GM21360 (cell line): ENCODE data around the gene MANBA.

ENCODE experiments used
- ATAC-seq: cut with Tn5 transposase; IDR thresholded peaks from one replicate; pipeline ENCODE4 v1.9.1; 2021; ENCODE audit warnings: mild to moderate bottlenecking, moderate library complexity; ENCODE audit not compliant: unreplicated experiment

The MANBA gene

GRCh38 chr4:102760645-102761295 lies at the start of gene MANBA:
TSS of gene MANBA (minus strand) at chr4:102760968. CDS start at chr4:102760894, 74 bp downstream.
- peak; percentile 86 for ATAC-seq

- ATAC-seq: no peak
Measured at GRCh38 chr4:102809691-102810090, 48.9 kb upstream of the MANBA start.

GRCh38 chr4:102809190-102809589 lies 48.4 kb upstream of the MANBA start:
- no peak for ATAC-seq

- no peak for ATAC-seq
Measured at GRCh38 chr4:102808009-102808408, 47.2 kb upstream of the MANBA start.

- ATAC-seq: no peak
Measured at GRCh38 chr4:102807345-102807744, 46.6 kb upstream of the MANBA start.

- no peak for ATAC-seq
Measured at GRCh38 chr4:102799816-102800215, 39.0 kb upstream of the MANBA start.

GRCh38 chr4:102794999-102795398 lies 34.2 kb upstream of the MANBA start:
- ATAC-seq: no peak

GRCh38 chr4:102792361-102792936 lies 31.7 kb upstream of the MANBA start:
- no peak for ATAC-seq

- ATAC-seq: no peak
Measured at GRCh38 chr4:102791318-102791835, 30.6 kb upstream of the MANBA start.

- ATAC-seq: no peak
Measured at GRCh38 chr4:102789317-102789717, 28.5 kb upstream of the MANBA start.

GRCh38 chr4:102787944-102788343 lies 27.2 kb upstream of the MANBA start:
- ATAC-seq: no peak

- no peak for ATAC-seq
Measured at GRCh38 chr4:102787096-102787881, 26.5 kb upstream of the MANBA start.

GRCh38 chr4:102786279-102786678 lies 25.5 kb upstream of the MANBA start:
- ATAC-seq: no peak

GRCh38 chr4:102783006-102783405 lies 22.2 kb upstream of the MANBA start:
- ATAC-seq: no peak

- ATAC-seq: no peak
Measured at GRCh38 chr4:102781570-102781969, 20.8 kb upstream of the MANBA start.

GRCh38 chr4:102780476-102781144 lies 19.8 kb upstream of the MANBA start:
- peak; percentile 49 for ATAC-seq

GRCh38 chr4:102779204-102779603 lies 18.4 kb upstream of the MANBA start:
- no peak for ATAC-seq

- no peak for ATAC-seq
Measured at GRCh38 chr4:102778720-102779119, 18.0 kb upstream of the MANBA start.

GRCh38 chr4:102775805-102776204 lies 15.0 kb upstream of the MANBA start:
- no peak for ATAC-seq

- ATAC-seq: no peak
Measured at GRCh38 chr4:102774254-102774653, 13.5 kb upstream of the MANBA start.

GRCh38 chr4:102772738-102773340 lies 12.1 kb upstream of the MANBA start:
- no peak for ATAC-seq
